ENCODE measurements around the gene GMDS.

GMDS gene

GRCh38 chr6:2099870-2100269 is 145.5 kb downstream of the GMDS start:
- no peak for DNase-seq (ENCODE audit: low read depth)

DNA sequence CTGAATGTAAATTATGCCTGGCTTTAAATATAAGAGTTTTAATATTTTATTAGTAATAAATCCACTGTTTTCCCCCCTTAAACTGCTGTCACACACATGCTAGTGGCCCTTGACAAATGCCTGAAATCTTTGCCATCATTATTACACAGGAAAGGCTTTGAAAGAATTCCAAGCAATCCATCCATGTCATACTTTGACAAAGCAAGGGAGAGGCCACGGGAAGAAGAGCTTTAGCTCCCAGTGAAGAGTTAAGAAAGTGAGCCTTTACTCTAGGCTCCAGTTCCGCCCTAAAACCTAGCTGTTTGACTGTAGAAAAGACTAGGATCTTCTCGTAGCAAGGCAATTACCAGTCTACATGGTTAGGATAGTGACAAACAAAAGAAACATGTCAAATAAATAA is 147.9 kb downstream of the GMDS start:
- no peak for DNase-seq (ENCODE audit: low read depth)

DNA sequence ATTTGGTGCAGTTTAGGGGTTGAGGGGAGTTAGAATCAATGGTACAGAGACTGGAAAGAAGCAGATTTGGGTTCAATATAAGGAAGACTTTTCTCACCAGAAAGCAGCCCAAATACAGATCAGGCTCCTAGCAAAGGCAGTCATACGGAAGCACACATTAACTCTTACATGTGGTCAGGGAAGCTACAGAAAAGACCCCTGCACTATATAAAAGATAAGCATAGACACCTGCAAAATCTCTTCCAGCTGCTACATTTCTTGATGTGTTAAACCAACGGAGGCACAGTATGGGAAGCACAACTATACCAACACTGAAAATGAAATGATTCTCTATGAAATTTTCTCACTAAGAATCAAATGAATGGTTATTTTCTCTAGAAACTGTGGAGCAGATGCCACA is 150.8 kb downstream of the GMDS start:
- DNase-seq (ENCODE audit: low read depth) = no peak

DNA sequence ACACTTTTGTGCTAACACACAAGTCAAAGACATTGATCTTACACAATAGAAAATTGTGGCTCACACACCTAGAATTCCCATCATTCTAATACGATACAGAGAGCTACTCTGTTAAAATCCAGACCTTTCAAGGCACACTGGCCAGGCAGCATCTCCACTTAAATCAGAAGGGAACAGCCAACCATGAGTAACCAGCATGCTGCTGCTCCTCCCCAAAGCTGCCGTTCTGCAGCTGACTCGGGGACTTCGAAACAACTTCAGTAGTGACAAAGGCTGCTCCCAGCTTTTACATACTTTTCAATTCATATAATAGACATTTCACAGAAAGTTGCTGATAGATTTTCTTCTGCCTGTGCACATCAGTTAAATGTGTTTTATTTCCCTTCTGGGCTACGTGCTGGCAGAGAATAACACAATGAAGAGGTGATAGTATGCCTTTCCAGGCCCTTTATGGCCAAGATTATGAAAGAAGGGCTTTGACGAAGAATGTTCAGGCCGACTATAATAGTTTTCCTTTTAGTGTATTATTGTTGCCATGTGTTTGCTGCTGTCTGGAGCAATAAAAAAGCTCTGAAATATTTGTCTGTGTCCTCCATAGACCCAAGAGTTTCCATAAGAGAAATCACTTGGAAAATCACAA is 159.0 kb downstream of the GMDS start:
- DNase-seq (ENCODE audit: low read depth) = no peak

- DNase-seq (ENCODE audit: low read depth) = no peak
Observed at GRCh38 chr6:2085657-2086056, 159.7 kb downstream of the GMDS start.

DNA sequence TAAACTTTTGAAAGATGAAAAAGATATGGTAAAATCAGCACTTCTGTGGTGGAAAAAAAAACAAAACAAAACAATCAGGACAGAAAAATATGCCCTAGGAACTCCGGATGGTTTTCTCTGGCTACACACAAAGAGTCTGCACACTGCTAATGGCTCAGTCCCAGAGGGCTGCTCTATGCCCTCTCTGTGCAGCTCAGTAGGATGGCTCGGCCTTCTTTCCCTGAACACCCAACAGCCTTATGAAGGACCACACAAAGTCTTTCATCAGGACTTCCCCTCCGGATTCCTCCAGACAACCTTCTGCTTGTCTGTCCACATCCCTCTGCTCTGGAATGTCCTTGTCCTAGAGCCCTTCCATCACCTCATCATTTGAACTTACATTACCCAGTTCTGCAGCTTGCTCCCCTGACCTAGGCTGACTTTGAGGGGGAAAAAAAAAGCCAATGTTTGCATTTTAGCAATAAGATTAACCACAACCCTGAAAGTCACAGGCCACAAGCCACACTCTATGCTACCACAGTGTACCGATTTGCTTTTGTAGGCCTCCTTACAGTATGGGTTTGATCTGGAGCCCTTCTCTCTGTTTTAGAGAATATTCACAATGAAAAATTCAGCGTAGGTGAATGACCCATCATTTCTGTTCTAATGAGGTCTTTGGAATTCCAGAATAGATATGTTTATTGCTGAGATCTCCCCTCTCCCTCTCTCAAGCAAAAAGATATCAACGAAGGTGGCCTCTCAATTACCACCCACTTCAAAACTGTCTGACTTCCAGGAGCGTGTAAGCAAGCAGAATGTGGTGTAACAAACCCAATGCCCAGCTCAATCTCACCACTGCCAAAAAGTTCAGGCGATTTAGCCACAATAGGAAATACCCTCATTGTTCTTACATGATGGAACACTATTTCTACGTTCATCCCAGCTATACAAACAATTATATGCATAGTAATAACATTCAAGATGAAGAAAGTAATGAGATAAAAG is 164.0 kb downstream of the GMDS start:
- peak; percentile 15 for DNase-seq (ENCODE audit: low read depth)

GRCh38 chr6:2078888-2079287 is 166.5 kb downstream of the GMDS start:
- DNase-seq (ENCODE audit: low read depth) = no peak

GRCh38 chr6:2077826-2078225 is 167.6 kb downstream of the GMDS start:
- no peak for DNase-seq (ENCODE audit: low read depth)

GRCh38 chr6:2073476-2073875 is 171.9 kb downstream of the GMDS start:
- no peak for DNase-seq (ENCODE audit: low read depth)

GRCh38 chr6:2072453-2072852 is 173.0 kb downstream of the GMDS start:
- no peak for DNase-seq (ENCODE audit: low read depth)

GRCh38 chr6:2063547-2063946 is 181.9 kb downstream of the GMDS start:
- DNase-seq (ENCODE audit: low read depth) = no peak

DNA sequence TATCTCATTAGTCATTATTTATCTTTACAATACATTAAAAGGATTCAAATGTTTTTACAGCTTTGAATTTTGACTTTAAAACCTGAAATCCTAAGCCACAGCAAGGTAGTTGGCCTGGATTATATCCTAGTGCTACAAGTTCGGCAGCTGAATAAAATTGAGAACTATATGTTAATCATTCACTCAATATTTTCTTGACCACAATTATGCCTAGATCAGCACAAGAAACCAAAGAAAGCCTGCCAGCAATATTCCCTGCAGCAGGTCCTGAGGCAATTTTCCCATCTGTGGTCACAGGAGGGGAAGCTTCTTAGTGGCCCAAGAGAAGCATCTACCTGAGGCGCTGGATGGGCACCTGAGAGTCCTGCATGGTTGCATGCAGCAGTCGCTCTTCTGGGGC is 183.5 kb downstream of the GMDS start:
- no peak for DNase-seq (ENCODE audit: low read depth)

DNA sequence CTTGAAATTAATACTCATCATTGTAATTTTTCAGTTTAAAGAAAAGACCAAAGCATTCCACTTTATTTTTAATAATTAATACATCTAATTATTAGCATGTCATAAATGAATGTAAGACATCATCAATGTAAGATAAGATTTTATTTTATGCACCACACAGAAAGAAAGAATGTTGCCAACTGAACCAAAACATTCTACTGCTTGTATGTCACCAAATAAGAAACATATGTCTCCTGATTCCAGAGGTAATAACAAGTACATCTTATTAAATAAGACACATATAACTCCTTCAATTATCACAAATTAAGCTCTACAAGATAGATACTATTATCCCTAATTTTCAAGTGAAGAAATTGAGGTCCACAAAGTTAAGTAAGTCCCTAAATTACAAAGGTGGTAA is 189.5 kb downstream of the GMDS start:
- DNase-seq (ENCODE audit: low read depth) = no peak

DNA sequence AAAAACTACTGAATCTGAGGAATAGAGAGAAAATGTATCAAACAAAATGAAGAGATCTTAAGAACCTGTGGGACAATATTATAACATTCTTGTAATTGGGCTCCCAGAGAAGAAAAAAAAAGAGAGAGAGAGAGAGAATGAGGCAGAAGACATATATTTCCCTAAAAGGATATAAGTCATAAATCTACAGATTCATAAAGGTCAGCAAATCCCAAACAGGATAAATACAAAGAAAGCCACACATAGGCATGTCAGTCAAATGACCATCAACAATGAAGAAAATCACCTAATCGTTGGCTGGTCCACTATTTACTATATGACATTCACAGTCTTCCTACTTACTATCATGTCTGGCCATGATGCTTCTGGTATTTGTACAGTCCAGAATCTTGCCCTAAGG is 190.3 kb downstream of the GMDS start:
- DNase-seq (ENCODE audit: low read depth) = no peak

- no peak for DNase-seq (ENCODE audit: low read depth)
Observed at GRCh38 chr6:2054516-2055067, 190.8 kb downstream of the GMDS start.

GRCh38 chr6:2053691-2054090 is 191.7 kb downstream of the GMDS start:
- DNase-seq (ENCODE audit: low read depth) = no peak

DNA sequence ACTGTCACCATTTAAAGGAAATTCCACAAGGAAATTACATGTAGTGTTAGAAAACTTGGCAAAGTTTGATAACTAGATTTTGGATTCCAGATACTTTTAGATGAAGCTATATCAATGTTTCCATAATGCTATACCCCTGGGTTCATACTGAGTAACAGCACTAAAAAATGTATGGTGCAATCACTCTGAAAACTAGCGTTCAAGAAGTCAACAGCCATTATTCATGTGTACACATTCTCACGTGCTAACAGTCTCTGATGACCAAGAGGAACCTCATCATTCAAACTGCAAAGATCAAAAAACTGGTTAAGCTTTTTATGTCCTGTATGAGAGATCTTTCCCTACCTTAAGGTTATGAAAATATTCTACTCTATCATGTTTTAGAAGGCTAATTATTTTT is 197.6 kb downstream of the GMDS start:
- no peak for DNase-seq (ENCODE audit: low read depth)

DNA sequence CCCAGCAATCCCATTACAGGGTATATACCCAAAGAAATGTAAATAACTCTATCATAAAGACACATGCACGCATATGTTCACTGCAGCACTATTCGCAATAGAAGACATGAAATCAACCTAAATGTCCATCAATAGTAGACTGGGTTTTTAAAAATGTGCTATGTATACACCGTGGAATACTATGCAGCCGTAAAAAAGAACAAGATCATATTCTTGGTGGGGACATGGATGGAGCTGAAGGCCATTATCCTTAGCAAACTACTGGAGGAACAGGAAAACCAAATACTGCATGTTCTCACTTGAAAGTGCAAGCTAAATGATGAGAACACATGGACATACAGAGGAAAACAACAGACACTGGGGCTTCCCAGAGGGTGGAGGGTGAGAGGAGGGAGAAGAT is 201.2 kb downstream of the GMDS start:
- no peak for DNase-seq (ENCODE audit: low read depth)

- no peak for DNase-seq (ENCODE audit: low read depth)
Observed at GRCh38 chr6:2042956-2043648, 202.3 kb downstream of the GMDS start.

DNA sequence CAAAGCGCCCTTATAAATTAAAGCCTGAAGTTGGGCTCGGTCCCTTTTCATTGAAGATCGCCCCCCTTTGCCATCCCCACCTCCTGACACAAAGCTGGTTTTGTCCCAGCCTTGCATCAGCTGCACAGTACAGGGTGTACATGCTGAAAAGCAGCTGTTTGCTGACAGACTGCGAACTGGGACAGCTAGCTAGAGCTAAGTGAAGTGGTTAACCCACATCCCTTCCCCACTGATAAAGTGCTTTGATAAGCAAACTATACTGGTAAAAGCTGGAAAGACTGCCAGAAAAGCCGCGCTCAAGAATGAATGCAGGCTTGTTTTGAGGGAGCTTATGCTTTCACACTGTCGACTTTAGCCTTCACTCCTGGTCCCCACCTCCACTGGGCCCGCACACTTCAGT is 207.3 kb downstream of the GMDS start:
- DNase-seq (ENCODE audit: low read depth) = no peak

- DNase-seq (ENCODE audit: low read depth) = no peak
Observed at GRCh38 chr6:2037237-2037926, 208.0 kb downstream of the GMDS start.

GRCh38 chr6:2036710-2037023 is 208.7 kb downstream of the GMDS start:
- no peak for DNase-seq (ENCODE audit: low read depth)
